NCI-H128 (cell line): Measurements from ENCODE around the gene KHDC3L.
"Not testable (repeated sequence)": the region's sequence is repeated elsewhere in the genome, so short reads cannot be mapped to it uniquely, and the experiment has no call there.

Experiments used
- DNase-seq: peaks from one replicate; lab custom pipeline; 2025; ENCODE audit not compliant: unreplicated experiment; lab: John Stamatoyannopoulos, UW

KHDC3L gene

DNA sequence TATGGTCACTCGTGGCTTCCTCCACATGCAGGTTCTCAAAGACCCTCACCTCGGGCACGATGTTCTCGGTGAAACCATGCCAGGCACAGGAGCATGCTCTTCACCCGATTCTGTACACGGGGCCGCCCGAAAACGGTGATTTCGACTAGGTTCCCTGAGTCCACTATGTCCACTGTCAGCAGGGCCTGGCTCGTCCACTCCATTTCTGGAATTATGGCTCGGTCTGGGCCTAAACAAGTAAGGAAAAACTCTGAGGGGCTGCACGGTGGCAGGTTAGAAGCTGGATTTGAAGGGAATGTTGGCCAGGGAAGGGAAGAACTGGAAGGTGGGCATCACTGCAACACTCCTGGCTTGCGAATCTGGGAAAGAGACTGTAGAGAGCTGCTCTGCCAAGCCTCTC, 6.7 kb downstream of the KHDC3L start:
- DNase-seq: no peak

DNA sequence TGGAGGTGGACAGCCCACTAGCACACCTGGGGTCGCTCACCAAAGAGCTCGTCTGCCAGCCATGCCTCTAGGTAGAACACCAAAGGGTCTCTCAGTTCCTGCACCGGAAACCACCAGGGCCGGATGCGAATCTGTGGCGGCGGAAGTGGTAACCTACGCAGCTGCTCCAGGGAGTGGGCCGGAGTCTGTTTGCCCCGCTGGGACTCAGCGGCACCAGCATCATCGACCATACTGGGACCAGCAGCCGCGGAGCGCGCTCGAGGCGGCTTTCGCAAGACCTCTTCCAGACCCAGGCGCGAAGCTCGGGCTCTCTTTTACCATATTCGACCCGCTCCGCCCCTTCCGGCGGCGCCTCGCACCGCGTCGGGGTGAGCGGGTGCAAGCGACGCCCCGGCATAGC, 7.1 kb downstream of the KHDC3L start, which contains the start of gene OOEP:
Gene OOEP, minus strand, starts transcription at position 335 of the 400 bp plus-strand sequence. Its CDS starts 105 bp downstream, at position 230.
- DNase-seq: no peak

DNA sequence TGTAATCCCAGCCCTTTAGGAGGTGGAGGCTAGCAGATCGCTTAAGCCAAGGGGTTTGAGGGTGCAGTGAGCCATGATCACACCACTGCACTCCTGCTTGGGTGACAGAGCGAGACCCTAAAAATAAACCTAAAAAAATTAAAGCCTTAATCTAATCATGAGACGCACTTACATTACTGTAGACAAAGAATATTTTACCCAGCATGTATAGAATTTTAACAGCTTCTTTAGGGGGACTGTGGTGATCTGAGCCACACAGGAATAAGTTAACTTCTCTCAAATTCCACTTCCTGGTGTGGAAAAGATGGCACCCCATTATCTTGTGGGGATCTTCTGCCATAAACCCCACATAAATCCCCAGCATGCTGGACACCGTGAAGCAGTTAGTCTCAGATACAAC, 9.5 kb downstream of the KHDC3L start:
- DNase-seq: no peak

DNA sequence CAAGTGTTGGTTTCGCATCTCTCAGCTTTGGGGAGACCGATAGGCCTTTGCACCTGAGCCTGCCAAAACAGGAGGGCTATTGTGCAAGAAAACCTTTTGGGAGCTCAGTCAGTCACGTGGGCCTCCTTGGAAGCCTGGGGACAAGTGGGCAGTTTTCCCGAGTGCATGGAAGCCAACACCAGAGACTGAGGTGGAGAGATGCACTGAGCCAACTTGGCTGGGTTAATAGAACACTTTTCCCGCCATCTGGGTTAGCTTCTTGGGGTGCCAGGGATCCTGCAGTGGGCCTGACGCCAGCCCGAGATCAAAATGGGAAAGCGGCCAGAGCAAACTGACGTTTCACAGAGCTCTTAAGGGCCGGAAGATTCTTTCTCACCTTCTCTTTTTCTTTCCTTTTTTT, 10.1 kb downstream of the KHDC3L start:
- no peak for DNase-seq

DNA sequence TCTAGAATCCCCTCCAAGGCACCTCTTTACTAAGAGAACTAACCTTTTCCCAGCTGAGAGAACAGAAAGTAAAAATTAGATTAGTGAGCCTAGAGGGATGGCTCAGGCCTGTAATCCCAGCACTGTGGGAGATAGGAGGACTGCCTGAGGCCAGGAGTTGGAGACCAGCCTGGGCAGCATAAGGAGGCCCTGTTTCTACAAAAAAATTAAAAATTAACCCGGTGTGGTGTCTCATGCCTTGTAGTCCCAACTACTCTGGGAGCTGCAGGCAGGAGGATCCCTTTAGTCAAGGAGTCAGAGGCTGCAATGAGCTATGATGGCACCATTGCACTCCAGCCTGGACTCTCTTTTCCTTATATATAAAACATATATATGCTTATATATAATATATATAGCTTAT, 12.8 kb downstream of the KHDC3L start:
- DNase-seq: no peak

DNA sequence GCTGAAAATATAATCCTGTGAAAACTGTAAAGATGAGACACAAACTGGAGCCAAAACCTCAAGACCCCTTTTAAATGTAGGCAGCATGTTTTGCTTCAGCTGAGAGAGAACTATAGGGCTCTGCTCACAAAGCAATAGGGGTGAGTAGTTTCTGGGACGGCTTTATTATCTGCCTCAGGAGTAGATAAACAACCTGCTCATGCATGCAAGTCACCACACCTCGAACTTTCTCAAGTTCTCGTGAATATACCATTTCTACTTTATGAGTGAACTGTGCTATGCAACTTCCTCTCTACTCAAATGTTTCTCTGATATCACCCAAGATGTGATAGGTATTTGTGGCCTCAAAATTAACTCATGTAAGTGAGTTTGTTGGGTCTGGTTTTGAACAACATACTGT, 14.8 kb downstream of the KHDC3L start:
- no peak for DNase-seq

DNA sequence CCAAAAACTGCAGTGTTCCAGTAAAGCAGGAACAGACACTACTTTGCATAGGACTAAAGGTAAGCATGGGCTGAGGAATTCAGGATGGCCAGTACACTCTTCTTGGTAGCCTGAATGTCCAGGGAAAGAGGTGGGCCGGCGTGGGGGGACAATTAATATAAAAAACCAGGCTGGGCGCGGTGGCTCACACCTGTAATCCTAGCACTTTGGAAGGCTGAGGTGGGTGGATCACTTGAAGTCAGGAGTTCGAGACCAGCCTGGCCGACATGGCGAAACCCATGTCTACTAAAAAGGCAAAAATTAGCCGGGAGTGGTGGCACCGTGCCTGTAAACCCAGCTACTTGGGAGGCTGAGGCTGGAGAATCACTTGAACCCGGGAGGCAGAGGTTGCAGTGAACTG, 19.1 kb downstream of the KHDC3L start:
- not testable (repeated sequence) for DNase-seq

DNA sequence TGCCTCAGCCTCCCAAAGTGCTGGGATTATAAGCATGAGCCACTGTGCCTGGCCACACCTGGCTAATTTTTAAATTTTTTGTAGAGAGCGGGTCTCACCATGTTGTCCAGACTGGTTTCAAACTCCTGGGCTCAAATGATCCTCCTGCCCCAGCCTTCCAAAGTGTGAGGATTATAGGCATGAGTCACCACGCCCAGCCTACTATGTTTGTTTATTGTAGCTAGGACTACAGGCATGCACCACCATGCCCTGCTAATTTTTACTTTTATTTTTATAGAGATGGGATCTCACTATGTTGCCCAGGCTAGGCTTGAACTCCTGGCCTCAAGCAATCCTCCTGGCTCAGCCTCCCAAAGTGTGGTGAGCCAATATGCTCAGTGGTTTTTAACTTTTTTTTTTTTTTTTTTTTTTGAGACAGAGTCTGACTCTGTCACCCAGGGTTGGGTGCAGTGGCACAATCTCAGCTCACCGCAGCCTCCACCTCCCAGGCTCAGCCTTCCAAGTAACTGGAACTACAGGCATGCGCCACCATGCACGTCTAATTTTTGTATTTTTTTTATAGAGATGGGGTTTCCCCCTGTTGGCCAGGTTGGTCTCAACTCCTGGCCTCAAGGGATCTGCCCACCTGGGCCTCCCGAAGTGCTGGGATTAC, 20.1 kb downstream of the KHDC3L start:
- no peak for DNase-seq

DNA sequence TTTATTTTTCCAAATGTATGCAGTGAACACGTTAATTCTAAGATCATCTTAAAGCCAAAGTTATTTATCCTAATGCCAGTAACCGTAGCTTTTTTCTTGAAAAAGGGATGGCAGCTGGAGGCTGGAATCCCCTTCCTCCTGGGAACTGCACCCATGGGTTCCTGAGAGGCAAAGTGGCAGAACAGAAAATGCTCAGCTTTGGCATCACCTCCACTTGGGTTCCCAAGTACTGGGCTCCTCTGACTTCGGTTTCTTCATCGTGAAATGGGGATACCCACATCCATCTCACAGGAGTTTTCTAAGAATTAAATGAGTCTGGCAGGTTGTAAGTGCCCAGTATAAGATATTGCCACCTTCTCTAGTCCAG, 26.0 kb downstream of the KHDC3L start:
- DNase-seq: no peak

DNA sequence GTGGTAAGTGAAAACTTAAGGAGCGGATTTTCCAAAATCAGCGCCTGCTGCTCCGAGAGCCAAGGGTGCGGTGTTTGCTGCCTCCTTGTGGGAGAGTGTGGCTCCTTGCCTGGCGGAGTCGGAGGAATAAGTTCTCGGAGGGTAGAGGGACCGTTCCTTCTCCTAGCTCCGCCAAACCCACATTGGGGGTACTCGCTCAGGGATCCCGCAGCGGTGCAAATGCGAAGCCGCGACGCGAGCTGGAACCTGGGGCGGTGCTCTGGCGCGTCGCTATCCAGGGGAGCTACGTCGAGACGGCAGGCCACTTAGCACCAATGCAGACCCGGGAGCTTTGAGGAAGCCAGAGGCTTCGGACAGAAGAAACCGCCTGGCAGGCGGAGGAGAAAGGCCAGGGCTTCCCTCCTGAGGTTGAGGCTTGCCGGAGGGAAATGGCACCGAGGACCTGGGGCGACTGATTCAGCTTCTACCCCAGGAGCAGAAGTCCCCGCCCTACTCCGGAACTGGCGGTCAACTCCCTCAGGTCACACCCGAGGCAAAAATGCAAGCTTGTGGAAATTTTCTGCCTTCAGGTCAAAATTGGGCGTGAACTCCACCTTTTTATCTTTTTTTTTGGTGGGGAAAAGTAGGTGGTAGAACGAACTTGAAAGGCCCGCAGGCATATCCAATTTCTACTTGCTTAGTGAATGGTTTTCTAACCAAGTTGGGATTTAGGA, 26.5 kb downstream of the KHDC3L start:
- DNase-seq: no peak

DNA sequence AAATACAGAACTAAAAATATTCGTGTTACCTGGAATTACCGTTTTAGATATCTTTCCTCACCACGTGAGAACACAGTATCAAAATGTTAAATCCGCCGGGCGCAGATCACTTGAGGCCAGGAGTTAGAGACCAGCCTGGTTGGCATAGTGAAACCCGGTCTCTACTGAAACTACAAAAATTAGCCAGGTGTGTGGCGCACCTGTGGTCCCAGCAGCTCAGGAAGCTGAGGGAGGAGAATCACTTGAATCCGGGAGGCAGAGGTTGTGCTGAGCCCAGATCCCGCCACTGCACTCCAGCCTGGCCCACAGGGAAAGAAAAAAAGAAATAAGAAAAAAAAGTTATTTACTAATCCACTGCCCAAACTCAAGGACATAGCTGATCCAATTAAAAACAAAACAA, 27.4 kb downstream of the KHDC3L start:
- no peak for DNase-seq

DNA sequence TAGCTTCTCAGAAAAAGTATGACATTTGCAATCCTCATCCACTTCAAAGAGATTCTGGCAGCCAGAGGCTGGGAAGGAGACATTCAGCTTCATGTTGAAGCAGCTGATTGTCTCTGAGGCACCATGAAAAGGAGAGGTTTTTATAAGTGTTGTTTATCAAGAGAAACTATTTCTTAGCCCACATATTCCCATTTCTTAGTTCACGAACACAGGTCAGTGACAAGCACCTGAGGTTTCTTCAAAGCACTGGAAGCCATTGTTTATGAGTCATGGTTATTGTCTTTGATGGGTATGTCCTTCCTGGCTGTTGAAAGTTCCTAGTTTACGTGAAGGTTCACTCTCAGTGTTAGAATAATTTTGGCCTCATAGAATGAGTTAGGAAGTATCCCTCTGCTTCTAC, 29.2 kb downstream of the KHDC3L start:
- DNase-seq: no peak

DNA sequence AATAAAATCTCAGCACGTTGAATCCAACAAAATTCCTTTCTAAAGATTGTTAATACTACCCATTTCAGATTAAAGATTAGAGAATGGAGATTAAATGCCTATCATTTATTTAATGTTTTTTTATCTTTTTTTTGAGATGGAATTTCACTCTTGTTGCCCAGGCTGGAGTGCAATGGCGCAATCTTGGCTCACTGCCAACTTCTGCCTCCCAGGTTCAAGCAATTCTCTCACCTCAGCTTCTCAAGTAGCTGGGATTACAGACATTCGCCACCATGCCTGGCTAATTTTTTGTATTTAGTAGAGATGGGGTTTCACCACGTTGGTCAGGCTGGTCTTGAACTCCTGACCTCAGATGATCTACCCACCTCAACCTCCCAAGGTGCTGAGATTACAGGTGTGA, 29.7 kb downstream of the KHDC3L start:
- DNase-seq: not testable (repeated sequence)

DNA sequence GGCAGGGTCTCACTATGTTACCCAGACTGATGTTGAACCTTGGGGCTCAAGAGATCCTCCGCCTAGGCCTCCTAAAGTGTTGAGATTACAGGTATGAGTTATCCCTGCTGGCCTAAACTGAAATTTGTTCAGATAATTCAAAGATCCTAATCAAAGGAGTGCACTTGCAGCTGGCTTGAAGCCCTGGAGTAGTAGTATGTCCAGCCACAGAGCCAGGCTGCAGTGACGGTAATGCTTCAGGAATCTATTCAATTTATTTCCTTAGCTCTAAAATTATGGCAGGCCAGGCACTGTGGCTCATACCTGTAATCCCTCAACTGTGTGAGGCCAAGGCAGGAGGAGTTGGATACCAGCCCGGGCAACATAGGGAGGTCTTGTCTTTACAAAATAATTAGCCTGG, 30.8 kb downstream of the KHDC3L start:
- DNase-seq: no peak

DNA sequence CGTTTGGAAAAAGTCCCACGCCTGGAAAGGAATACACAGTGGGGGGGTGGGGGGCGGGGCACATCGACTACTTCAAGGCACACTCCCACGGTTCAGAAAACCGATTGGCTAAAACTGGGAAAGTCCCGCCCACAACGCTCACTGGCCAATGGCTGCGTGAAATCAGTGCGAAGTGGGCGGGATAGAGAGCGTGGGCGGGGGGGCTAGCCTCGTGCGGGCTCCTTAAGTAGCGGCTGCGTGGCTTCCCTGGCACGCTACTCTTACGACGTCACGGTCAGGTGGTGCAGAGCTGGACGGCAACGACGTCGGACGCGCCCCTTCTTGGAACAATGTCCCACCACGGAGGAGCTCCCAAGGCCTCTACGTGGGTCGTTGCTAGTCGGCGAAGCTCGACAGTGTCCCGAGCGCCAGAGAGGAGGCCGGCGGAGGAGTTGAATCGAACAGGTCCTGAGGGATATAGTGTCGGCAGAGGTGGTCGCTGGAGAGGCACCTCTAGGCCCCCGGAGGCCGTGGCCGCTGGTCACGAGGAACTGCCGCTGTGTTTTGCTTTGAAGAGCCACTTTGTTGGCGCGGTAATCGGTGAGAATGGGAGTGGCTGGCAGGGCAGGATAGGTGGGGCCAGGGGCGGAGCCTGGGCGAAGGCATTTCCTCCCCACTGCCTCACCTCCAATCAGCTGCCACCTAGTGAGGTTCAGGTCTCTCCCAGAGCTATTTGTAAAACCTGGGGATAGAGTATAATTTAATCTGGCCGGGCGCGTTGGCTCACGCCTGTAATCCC, 32.3 kb downstream of the KHDC3L start, which contains the start of gene DDX43:
Gene DDX43, plus strand, starts transcription at position 252 of the 778 bp plus-strand sequence. Its CDS starts 78 bp downstream, at position 330.
- no peak for DNase-seq

DNA sequence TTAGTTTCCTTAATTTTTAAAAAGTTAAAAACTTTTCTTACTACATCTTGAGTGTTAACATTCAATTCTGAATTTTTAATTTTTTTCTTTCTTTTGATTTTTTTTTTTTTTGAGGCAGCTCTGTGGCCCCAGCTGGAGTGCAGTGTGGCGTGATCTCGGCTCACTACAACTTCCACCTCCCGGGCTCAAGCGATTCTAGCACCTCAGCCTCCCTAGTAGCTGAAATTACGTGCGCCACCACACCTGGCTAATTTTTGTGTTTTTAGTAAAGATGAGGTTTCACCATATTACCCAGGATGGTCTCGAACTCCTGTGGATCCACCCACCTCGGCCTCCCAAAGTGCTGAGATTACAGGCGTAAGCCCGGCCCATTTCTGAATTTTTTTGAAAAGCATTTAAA, 33.4 kb downstream of the KHDC3L start:
- DNase-seq: no peak

DNA sequence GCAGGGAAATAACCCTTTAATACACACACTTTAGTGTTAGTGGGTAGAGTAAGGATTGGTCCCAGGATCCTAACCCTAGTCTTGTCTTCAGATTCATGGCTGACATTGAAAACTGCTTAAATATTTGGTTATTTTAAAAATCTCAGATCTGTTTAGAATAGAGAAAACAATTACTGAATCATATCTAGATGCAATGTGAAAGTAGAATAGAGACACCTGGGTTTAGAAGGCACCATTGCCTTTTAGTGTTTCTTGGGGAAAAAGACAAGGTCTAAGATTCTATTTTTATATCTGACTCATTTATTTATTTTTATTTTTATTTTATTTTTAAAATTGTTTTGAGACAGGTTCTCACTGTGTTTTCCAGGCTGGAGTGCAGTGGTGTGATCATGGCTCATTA, 38.2 kb downstream of the KHDC3L start:
- DNase-seq: no peak

DNA sequence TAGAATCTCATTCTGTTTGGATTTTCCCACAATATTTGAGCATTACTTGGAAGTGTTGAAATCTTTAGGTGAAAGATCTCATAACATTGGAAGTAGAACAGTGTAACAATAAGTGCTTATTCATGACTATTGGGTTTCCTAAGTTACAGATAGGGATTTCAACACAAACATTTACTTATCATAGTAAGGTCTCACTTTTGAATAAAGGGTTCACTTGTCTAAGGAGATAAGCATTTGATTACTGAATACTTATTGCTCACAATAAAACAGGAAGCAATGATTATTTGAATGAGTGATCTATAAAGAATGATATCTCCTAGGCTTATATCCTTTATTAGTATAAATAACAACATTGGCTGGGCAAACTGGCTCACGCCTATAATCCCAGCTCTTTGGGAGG, 46.9 kb downstream of the KHDC3L start:
- no peak for DNase-seq

DNA sequence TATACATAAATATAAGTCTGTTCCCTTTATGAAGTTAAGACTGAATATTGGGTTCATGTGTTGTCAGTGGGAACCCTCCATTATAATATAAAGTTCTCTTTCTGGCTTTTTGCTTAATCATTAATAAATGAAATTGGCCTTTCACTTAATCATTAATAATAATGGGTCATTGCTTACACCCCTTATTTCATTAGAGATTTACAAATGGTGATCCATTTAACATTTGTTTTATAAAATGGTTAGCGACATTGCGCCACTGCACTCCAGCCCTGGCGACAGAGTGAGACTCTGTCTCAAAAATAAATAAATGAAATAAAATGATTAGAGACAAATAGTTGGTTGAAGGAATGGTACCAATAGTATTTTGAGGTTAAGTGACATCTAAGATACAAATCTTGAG, 50.6 kb downstream of the KHDC3L start:
- DNase-seq: no peak
